Common myeloid progenitor, CD34-positive (primary cell): ENCODE measurements around the gene FAM234B.

Experiments used
- CTCF ChIA-PET: fragments of 350-600 bp; sonication (Branson Sonifier 250); formaldehyde crosslinking; loops from one replicate; lab custom pipeline; 2021; ENCODE audit warnings: antibody characterized with exemption; lab: Charles Lee
- POLR2A ChIA-PET: fragments of 350-600 bp; sonication (Branson Sonifier 250); formaldehyde crosslinking; loops from one replicate; lab custom pipeline; 2021; ENCODE audit warnings: antibody characterized with exemption; lab: Charles Lee
- DNase-seq, 3 donors: peaks; one replicate each; pipeline versions ENCODE4 v3.0.0 to v3.0.0-alpha.2; 2013
- H3K27ac ChIP-seq, 2 experiments: 1 replicate in 1 of 2; 2 replicates in 1 of 2; pipeline ENCODE4 v1.7.0; 2013; ENCODE audit warnings: inconsistent platforms in 2 of 2, low read length in 2 of 2, mild to moderate bottlenecking in 2 of 2, low read depth in 1 of 2, moderate library complexity in 1 of 2; ENCODE audit not compliant: severe bottlenecking in 2 of 2, insufficient read depth in 1 of 2, poor library complexity in 1 of 2
- H3K27me3 ChIP-seq, 5 experiments: replicated peaks in 2 of 5; 1 replicate in 3 of 5; 2 replicates in 2 of 5; pipeline versions ENCODE4 v1.6.1 to v1.7.0; 2013; ENCODE audit warnings: low read length in 4 of 5, mild to moderate bottlenecking in 2 of 5, moderate library complexity in 2 of 5, inconsistent platforms in 1 of 5; ENCODE audit not compliant: insufficient read depth in 5 of 5, control insufficient read depth in 4 of 5
- H3K36me3 ChIP-seq, 4 experiments: 1 replicate in 2 of 4; 2 replicates in 2 of 4; pipeline versions ENCODE4 v1.6.1 to v1.7.0; 2013; ENCODE audit warnings: low read length in 3 of 4, control low read depth in 1 of 4, mild to moderate bottlenecking in 1 of 4; ENCODE audit not compliant: control insufficient read depth in 4 of 4, insufficient read depth in 4 of 4
- H3K4me1 ChIP-seq, 4 experiments: 1 replicate in 3 of 4; 2 replicates in 1 of 4; pipeline versions ENCODE4 v1.6.1 to v1.7.1; 2013; ENCODE audit warnings: low read length in 3 of 4, mild to moderate bottlenecking in 3 of 4, control low read depth in 1 of 4, inconsistent platforms in 1 of 4, moderate library complexity in 1 of 4; ENCODE audit not compliant: control insufficient read depth in 4 of 4, insufficient read depth in 4 of 4; ENCODE audit errors: control extremely low read depth in 1 of 4
- H3K4me3 ChIP-seq, 7 experiments: 1 replicate in 4 of 7; 2 replicates in 3 of 7; pipeline versions ENCODE4 v1.5.1 to v1.7.0; 2013; ENCODE audit warnings: mild to moderate bottlenecking in 7 of 7, low read length in 6 of 7, moderate library complexity in 6 of 7, inconsistent platforms in 2 of 7, low read depth in 2 of 7, control low read depth in 1 of 7; ENCODE audit not compliant: insufficient read depth in 4 of 7, control insufficient read depth in 1 of 7; ENCODE audit errors: extremely low read depth in 1 of 7
- H3K9me3 ChIP-seq, 5 experiments: 1 replicate in 4 of 5; 2 replicates in 1 of 5; pipeline versions ENCODE4 v1.6.1 to v1.7.1; 2013; ENCODE audit warnings: low read length in 4 of 5, mild to moderate bottlenecking in 2 of 5, inconsistent platforms in 1 of 5, low read depth in 1 of 5, moderate library complexity in 1 of 5; ENCODE audit not compliant: control insufficient read depth in 4 of 5, insufficient read depth in 2 of 5; ENCODE audit errors: control extremely low read depth in 1 of 5
- WGBS: methylation state at CpG from one replicate; pipeline ENCODE4 v1.1.5; 2013; ENCODE audit not compliant: insufficient coverage; 5-methylcytosine and 5-hydroxymethylcytosine counted together

The FAM234B gene

DNA sequence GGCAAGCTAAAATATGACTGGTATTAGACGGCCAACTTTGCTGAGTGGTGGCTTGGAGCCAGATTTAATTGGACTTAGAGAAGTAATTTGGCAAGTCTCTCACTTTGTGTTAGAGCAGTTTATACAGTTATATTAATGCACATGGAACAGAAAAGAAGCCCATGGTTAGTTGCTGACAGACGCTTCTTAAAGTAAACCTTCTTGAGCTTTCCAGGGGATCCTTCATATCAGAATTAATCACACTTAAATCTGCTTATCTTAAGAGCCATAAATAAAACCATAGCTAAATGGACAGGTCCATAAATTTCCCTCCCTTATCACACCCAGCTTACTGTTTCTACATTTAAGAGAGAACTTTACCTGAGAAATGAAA is 49.7 kb downstream of the FAM234B start:
- 47% methylated on average over 2 of the region's 2 CpGs for WGBS
- Histone ChIP-seq H3K27me3 (no peaks in the 10 kb centered on the region), H3K9me3 (no peaks in the 10 kb centered on the region), H3K4me1 (peaks cover 6 to 31% (median 26%) of the 10 kb centered on the region in 4 experiments), H3K27ac (no peak overlapping the region), H3K4me3 (no peak overlapping the region), H3K36me3 (peaks cover 0 to 2% (median 0%) of the 10 kb centered on the region in 4 experiments)
- POLR2A ChIA-PET: interaction anchor here (0.6 kb wide), 1 partner anchor 548 kb away, joined by 3 read pairs; no protein-coding TSS in a partner anchor
- DNase-seq: peak in 2 of 3 donors; percentile 25 to 45
- CTCF ChIA-PET: interaction anchor here (1.0 to 4.3 kb wide), 5 partner anchors 9 to 118 kb away, joined by 3 to 22 read pairs (median 4); no protein-coding TSS in a partner anchor

DNA sequence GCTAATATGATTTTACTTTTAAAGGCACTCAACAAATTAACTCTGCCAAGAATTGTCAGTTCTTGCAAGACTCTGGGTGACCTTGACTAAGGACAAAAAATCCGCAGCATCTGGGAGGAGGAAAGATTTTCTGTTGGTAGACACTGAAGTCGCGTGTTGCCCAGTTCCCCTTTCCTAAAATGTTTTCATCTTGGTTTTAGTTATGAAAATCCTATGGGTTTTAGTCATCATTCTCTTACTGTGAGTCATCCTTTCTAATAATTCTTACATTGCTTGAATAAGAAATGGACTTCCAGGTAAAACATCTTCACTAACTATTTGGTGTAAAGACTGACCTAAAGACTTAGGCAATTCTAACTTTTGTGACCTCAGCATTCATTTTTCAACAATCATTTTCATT is 50.2 kb downstream of the FAM234B start:
- Histone ChIP-seq H3K9me3 (no peaks in the 10 kb centered on the region), H3K27ac (no peak overlapping the region), H3K27me3 (no peaks in the 10 kb centered on the region), H3K4me3 (no peak overlapping the region), H3K36me3 (no peaks in the 10 kb centered on the region), H3K4me1 (peaks cover 10 to 37% (median 31%) of the 10 kb centered on the region in 4 experiments)
- DNase-seq: peak in 2 of 3 donors; percentile 67 to 74
- 56% methylated on average over 1 of the region's 3 CpGs for WGBS
- ChIA-PET CTCF (interaction anchor here (1.0 to 4.3 kb wide), 4 partner anchors 9 to 117 kb away, joined by 3 to 22 read pairs (median 4); no protein-coding TSS in a partner anchor), POLR2A (interaction anchor here (0.6 kb wide), 1 partner anchor 548 kb away, joined by 3 read pairs; no protein-coding TSS in a partner anchor)

- Histone ChIP-seq H3K9me3 (no peaks in the 10 kb centered on the region), H3K27me3 (no peaks in the 10 kb centered on the region), H3K4me3 (no peak overlapping the region), H3K27ac (no peak overlapping the region), H3K36me3 (no peaks in the 10 kb centered on the region), H3K4me1 (peaks cover 20 to 47% (median 41%) of the 10 kb centered on the region in 4 experiments)
- 98% methylated on average over 5 of the region's 8 CpGs for WGBS
- POLR2A ChIA-PET: no interaction called here
- DNase-seq: no peak
- CTCF ChIA-PET: interaction anchor here (1.2 to 4.3 kb wide), 4 partner anchors 40 to 116 kb away, joined by 3 to 22 read pairs (median 4); partner anchors contain the start of gene EMP1
These were observed 51.2 kb downstream of the FAM234B start for GRCh38 chr12:13095266-13095995.

DNA sequence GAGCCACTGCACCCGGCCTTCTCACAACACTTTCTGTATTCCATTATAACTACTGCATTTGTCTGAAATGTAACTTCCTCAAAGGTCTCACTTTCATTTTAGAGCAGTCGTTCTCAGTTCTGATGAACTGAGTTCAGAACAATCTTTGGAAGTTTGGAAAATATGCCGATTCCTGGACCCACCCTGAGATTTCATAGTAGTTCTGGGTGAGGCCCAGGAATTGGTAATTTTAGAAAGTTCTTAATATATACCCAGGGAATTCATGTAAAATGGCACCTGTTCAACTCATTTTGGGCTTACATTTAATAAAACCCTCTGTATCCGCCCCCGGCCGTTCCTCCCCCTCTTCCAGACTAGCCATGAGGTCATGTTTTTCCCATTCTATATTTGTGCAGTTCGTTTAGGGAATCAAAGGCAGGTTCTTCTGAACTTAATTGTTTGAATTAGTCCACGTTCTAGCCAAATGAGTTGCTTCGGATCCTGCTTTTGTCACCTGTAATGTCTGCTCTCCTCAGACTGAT is 53.4 kb downstream of the FAM234B start:
- ChIA-PET CTCF (interaction anchor here (0.7 to 5.8 kb wide), 4 partner anchors 9 to 110 kb away, joined by 3 to 47 read pairs (median 19); no protein-coding TSS in a partner anchor), POLR2A (interaction anchor here (0.7 kb wide), 1 partner anchor 46 kb away, joined by 4 read pairs; no protein-coding TSS in a partner anchor)
- Histone ChIP-seq H3K27me3 (no peaks in the 10 kb centered on the region), H3K4me3 (peak overlapping the region in 6 of 7 experiments; percentile 18 to 45 (median 40)), H3K36me3 (no peaks in the 10 kb centered on the region), H3K4me1 (peaks cover 27 to 65% (median 59%) of the 10 kb centered on the region in 4 experiments), H3K27ac (peak overlapping the region; percentile 67 to 99), H3K9me3 (no peaks in the 10 kb centered on the region)
- WGBS: 43% methylated on average over 6 of the region's 9 CpGs
- peak; percentile 48 to 79 (median 71) for DNase-seq

- H3K27me3 ChIP-seq: no peaks in the 10 kb centered on the region
- ChIA-PET CTCF (interaction anchor here (0.6 to 5.8 kb wide), 17 partner anchors 17 to 168 kb away, joined by 3 to 47 read pairs (median 4); partner anchors contain the start of gene EMP1), POLR2A (interaction anchor here (1.0 to 1.9 kb wide), 2 partner anchors 9 to 104 kb away, joined by 4 read pairs; no protein-coding TSS in a partner anchor)
- H3K4me1 ChIP-seq: peaks cover 31 to 72% (median 69%) of the 10 kb centered on the region in 4 experiments
- WGBS: 0% methylated on average over 1 of the region's 8 CpGs
- H3K27ac ChIP-seq: peak overlapping the region; percentile 92 to 99
- H3K4me3 ChIP-seq: peak overlapping the region in 2 of 7 experiments; percentile 0 to 9
- H3K36me3 ChIP-seq: no peaks in the 10 kb centered on the region
- H3K9me3 ChIP-seq: no peaks in the 10 kb centered on the region
- peak; percentile 76 to 94 (median 92) for DNase-seq
These were observed 55.1 kb downstream of the FAM234B start for GRCh38 chr12:13099066-13099843.

GRCh38 chr12:13099844-13100604 is 55.8 kb downstream of the FAM234B start:
- peak in 2 of 3 donors; percentile 13 to 37 for DNase-seq
- ChIA-PET CTCF (interaction anchor here (0.6 to 5.8 kb wide), 20 partner anchors 17 to 184 kb away, joined by 3 to 47 read pairs (median 4); partner anchors contain the start of gene EMP1), POLR2A (interaction anchor here (1.0 to 1.9 kb wide), 3 partner anchors 10 to 103 kb away, joined by 4 to 8 read pairs (median 4); no protein-coding TSS in a partner anchor)
- 65% methylated on average over 5 of the region's 10 CpGs for WGBS
- Histone ChIP-seq H3K27ac (peak overlapping the region; percentile 92 to 99), H3K36me3 (no peaks in the 10 kb centered on the region), H3K27me3 (no peaks in the 10 kb centered on the region), H3K4me1 (peaks cover 31 to 74% (median 72%) of the 10 kb centered on the region in 4 experiments), H3K4me3 (peak overlapping the region in 4 of 7 experiments; percentile 27 to 64 (median 54)), H3K9me3 (no peaks in the 10 kb centered on the region)
